Activated CD4-positive, alpha-beta T cell treated with anti-CD3 and anti-CD28 coated beads, Interleukin-2, amount 10 ng/mL, durations not matched to agents 24 days and 14 days (primary cell): ENCODE data around the gene TGFB1I1. TPM values are rescaled to one million over a fixed set of nuclear protein-coding genes. Genes with fewer than 3 reads are reported as not detected.
"Not testable (repeated sequence)": the region's sequence is repeated elsewhere in the genome, so short reads cannot be mapped to it uniquely, and the experiment has no call there.

Source experiments
- DNase-seq: peaks from one replicate; pipeline ENCODE4 v3.0.0; 2022
- H3K27ac Mint-ChIP-seq: one replicate; pipeline ENCODE4 v1.8.0; 2022; ENCODE audit warnings: mild to moderate bottlenecking, mixed read lengths
- H3K27me3 Mint-ChIP-seq: one replicate; pipeline ENCODE4 v1.8.0; 2022; ENCODE audit warnings: mixed read lengths
- H3K36me3 Mint-ChIP-seq: one replicate; pipeline ENCODE4 v1.8.0; 2022; ENCODE audit warnings: low read depth, mild to moderate bottlenecking, mixed read lengths
- H3K4me1 Mint-ChIP-seq: one replicate; pipeline ENCODE4 v1.8.0; 2021; ENCODE audit warnings: mixed read lengths
- H3K4me3 Mint-ChIP-seq: one replicate; pipeline ENCODE4 v1.8.0; 2022; ENCODE audit warnings: mild to moderate bottlenecking, moderate library complexity, mixed read lengths
- H3K9me3 Mint-ChIP-seq: one replicate; pipeline ENCODE4 v1.8.0; 2021; ENCODE audit warnings: mixed read lengths
- intact Hi-C: fragments of 100-400 bp; cut with micrococcal nuclease; formaldehyde crosslinking; loops from one replicate; pipeline ENCODE4 v1.15.1; 2023
- total RNA-seq: library from RNA; stranded (reverse); gene quantifications from 2 replicates; pipeline ENCODE4 v1.2.3, GENCODE V29; 2022

The TGFB1I1 gene
- total RNA-seq, 1 donor from 2014 or later, result 0.49 TPM

DNA sequence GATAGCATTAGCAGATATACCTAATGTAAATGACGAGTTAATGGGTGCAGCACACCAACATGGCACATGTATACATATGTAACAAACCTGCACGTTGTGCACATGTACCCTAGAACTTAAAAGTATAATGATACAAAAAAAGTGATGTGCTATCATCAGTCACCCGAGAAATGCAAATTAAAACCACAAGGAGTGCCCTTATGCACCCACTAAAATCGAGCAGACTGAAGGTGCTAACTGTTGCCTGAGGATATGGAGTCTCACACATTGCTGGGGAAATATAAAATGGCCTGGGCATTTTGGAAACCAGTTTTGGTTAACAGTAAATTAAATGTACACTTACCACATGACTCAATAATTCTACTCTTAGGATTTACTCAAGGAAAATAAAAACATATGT is 32.9 kb upstream of the TGFB1I1 start:
- H3K9me3 Mint-ChIP-seq, DNase-seq, H3K27ac Mint-ChIP-seq, intact Hi-C loops, H3K4me3 Mint-ChIP-seq, H3K36me3 Mint-ChIP-seq, H3K27me3 Mint-ChIP-seq: not testable (repeated sequence)
- H3K4me1 Mint-ChIP-seq, result peaks cover 21% of the 10 kb centered on the region

DNA sequence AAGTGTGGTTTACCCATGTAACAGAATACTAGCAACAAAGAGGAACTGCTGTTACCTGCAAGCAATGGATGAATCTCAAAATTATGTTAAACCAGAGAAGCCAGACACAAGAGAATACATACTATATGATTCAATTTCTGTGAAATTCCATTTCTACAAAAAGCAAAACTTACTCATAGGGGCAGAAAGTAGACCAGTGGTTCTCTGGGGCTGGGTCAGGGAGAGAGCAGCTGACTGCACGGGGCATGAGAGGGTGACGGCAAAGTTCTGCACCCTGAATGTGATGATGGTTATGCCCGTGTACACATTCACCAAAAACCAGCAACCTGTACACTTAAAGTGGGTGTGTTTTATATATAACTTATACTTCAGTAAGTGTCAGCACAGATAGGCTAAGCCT is 32.4 kb upstream of the TGFB1I1 start:
- DNase-seq, result no peak
- no peaks in the 10 kb centered on the region for H3K36me3 Mint-ChIP-seq
- intact Hi-C loops, result no loop called here
- no peak overlapping the region for H3K4me3 Mint-ChIP-seq
- H3K27ac Mint-ChIP-seq, result peak overlapping the region; percentile 20
- peaks cover 21% of the 10 kb centered on the region for H3K4me1 Mint-ChIP-seq
- H3K27me3 Mint-ChIP-seq, result peaks cover 5% of the 10 kb centered on the region
- no peaks in the 10 kb centered on the region for H3K9me3 Mint-ChIP-seq

DNA sequence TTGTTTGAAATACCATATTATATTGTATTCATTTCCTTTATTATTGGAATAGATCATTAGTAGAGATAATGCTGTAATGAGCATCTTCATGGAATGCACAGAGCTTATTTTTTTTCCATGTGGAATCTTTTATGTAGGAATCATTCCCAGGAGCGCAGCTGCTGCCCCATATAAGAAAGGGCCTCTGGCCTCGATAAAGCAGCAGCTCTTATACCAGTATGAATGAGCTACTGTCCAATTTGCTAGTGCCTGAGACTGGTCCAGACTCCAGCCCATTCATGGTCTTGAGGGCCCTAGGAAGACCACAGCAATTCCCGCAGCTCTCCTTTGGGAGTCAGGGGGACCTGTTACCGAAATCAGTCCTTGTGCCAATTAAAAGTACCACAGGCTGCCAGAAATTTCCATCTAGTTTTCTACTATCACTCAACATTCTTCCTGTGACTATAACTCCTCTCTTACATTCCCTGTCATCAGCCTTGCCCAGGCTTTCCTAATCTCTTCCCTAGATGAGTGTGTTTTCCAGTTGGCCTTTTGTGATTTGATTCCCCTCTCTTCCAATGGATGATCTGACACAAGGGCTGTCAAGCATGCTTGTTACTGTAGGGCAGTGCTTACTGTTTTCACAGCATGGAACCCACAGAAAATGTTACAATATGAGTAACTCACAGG is 31.3 kb upstream of the TGFB1I1 start:
- DNase-seq, result no peak
- intact Hi-C loops, result loop anchor here (5.0 kb wide), 1 partner anchor 453 kb away; the partner anchor contains the start of gene HSD3B7
- Mint-ChIP-seq H3K4me1 (peaks cover 21% of the 10 kb centered on the region), H3K27ac (no peak overlapping the region), H3K9me3 (no peaks in the 10 kb centered on the region), H3K27me3 (peaks cover 5% of the 10 kb centered on the region), H3K4me3 (no peak overlapping the region), H3K36me3 (no peaks in the 10 kb centered on the region)

DNA sequence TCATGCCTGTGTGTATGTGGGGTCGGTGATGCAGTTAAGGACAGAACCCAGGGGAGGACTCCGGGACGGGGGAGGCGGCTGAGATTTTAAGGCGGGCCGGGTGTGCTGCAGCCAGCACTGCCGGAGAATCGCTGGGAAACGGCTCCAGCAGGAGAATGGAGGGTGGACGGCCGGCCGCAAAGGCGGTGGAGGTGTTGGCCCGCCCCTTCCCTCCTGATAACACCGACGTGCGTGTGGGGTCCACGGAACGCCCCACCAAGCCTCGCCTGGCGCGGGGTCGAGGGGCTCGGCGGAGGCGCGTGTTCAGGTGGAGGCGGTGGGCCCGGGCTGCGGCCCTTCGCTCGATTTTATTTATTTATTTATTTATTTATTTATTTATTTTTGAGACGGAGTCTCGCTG is 30.0 kb upstream of the TGFB1I1 start:
- peak overlapping the region; percentile 79 for H3K27ac Mint-ChIP-seq
- no peak for DNase-seq
- H3K4me1 Mint-ChIP-seq, result peaks cover 24% of the 10 kb centered on the region
- peaks cover 5% of the 10 kb centered on the region for H3K27me3 Mint-ChIP-seq
- H3K4me3 Mint-ChIP-seq, result peak overlapping the region; percentile 98
- H3K36me3 Mint-ChIP-seq, result peaks cover 3% of the 10 kb centered on the region
- no peaks in the 10 kb centered on the region for H3K9me3 Mint-ChIP-seq
- intact Hi-C loops, result loop anchor here (2.0 to 5.0 kb wide), 2 partner anchors 239 to 455 kb away; partner anchors contain the start of genes HSD3B7 and PYCARD

DNA sequence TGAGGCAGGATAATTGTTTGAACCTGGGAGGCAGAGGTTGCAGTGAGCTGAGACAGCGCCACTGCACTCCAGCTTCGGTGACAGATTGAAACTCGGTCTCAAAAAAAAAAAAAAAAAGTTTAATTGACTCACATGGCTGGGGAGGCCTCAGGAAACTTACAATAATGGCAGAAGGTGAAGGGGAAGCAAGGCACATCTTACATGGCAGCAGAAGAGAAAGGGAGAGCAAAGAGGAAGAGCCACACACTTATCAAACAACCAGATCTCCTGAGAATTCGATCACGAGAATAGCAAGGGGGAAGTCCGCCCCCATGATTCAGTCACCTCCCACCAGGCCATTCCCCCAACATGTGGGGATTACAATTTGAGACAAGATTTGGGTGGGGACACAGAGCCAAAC is 26.0 kb upstream of the TGFB1I1 start:
- H3K4me3 Mint-ChIP-seq, intact Hi-C loops, H3K27me3 Mint-ChIP-seq, H3K36me3 Mint-ChIP-seq, DNase-seq, H3K9me3 Mint-ChIP-seq, H3K27ac Mint-ChIP-seq: not testable (repeated sequence)
- H3K4me1 Mint-ChIP-seq, result peaks cover 11% of the 10 kb centered on the region

DNA sequence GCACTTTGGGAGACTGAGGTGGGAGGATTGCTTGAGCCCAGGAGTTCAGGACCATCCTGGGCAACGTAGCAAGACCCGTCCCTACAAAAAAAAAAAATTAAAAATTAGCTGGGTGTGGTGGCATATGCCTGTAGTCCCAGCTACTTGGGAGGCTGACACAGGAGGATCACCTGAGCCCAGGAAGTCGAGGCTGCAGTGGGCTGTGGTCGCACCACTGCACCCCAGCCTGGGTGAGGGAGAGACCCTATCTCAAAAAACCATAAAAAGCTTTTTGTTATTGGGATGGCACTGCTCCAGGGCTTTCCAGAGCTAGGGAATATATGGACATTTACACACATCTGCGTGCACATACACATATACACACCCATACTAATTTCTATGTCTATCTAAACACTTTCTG is 20.8 kb upstream of the TGFB1I1 start:
- intact Hi-C loops, result loop anchor here (10.0 kb wide), 1 partner anchor 346 kb away; the partner anchor contains the start of gene BCKDK
- no peaks in the 10 kb centered on the region for H3K27me3 Mint-ChIP-seq

DNA sequence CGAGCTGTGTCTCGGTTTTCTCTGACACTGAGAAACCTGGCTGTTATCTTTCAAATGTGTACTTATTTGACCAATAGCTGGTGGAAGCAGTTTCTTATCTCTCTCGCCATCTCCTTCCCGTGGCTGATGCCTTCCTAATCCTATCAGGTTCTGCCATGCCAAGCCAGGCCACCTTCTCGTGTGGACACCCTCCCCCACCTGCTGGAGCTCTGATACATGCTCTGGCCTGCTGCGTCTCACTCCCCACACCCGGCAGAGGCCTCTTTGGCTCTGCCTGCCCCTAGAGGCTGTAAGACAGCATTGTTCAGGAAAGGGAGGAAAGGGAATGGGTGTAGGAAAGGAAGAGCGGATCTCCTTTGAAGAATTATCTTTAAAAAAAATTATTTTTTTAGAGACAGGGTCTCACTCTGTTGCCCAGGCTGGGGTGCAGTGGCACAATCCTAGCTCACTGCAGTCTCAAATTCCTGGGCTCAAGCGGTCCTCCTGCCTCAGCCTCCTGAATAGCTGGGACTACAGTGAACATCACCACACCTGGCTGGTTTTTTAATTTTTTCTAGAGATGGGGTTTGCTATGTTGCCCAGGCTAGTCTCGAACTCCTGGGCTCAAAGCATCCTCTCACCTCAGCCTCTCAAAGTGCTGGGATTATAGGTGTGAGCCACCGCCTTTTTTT is 20.1 kb upstream of the TGFB1I1 start:
- Mint-ChIP-seq H3K36me3 (peaks cover 12% of the 10 kb centered on the region), H3K27me3 (no peaks in the 10 kb centered on the region), H3K4me3 (no peak overlapping the region), H3K4me1 (peaks cover 23% of the 10 kb centered on the region), H3K27ac (no peak overlapping the region), H3K9me3 (no peaks in the 10 kb centered on the region)
- intact Hi-C loops, result loop anchor here (10.0 kb wide), 1 partner anchor 347 kb away; the partner anchor contains the start of gene BCKDK
- DNase-seq, result peak; percentile 57

More for the DNA sequence above, 20.8 kb upstream of the TGFB1I1 start:
- Mint-ChIP-seq H3K27ac (no peak overlapping the region), H3K9me3 (no peaks in the 10 kb centered on the region), H3K4me1 (peaks cover 21% of the 10 kb centered on the region), H3K36me3 (peaks cover 10% of the 10 kb centered on the region), H3K4me3 (no peak overlapping the region)
- DNase-seq, result no peak

DNA sequence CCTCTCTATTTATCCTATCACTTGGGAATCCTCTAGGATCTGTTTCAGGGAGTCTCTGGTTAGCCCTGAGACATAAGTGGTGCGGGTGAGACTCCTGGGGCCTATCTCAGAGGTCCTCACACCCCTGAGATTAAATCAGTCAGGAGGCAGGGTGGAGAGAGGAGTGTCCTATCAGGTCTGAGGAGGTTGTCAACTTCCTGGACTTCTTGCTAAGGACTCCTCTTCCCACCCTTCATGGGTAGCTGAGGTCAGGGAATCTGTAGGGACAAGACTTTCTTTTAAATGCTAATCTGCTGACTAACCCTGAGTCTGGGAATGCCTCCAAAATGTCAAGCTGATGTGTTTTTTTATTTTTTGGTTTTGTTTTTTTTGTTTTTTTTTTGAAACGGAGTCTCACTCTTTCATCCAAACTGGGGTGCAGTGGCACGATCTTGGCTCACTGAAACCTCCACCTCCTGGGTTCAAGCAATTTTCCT is 19.3 kb upstream of the TGFB1I1 start:
- peak; percentile 53 for DNase-seq
- Mint-ChIP-seq H3K9me3 (no peaks in the 10 kb centered on the region), H3K4me1 (peaks cover 23% of the 10 kb centered on the region), H3K27ac (no peak overlapping the region), H3K36me3 (peaks cover 15% of the 10 kb centered on the region), H3K27me3 (no peaks in the 10 kb centered on the region), H3K4me3 (no peak overlapping the region)
- intact Hi-C loops, result loop anchor here (10.0 kb wide), 1 partner anchor 348 kb away; the partner anchor contains the start of gene BCKDK

DNA sequence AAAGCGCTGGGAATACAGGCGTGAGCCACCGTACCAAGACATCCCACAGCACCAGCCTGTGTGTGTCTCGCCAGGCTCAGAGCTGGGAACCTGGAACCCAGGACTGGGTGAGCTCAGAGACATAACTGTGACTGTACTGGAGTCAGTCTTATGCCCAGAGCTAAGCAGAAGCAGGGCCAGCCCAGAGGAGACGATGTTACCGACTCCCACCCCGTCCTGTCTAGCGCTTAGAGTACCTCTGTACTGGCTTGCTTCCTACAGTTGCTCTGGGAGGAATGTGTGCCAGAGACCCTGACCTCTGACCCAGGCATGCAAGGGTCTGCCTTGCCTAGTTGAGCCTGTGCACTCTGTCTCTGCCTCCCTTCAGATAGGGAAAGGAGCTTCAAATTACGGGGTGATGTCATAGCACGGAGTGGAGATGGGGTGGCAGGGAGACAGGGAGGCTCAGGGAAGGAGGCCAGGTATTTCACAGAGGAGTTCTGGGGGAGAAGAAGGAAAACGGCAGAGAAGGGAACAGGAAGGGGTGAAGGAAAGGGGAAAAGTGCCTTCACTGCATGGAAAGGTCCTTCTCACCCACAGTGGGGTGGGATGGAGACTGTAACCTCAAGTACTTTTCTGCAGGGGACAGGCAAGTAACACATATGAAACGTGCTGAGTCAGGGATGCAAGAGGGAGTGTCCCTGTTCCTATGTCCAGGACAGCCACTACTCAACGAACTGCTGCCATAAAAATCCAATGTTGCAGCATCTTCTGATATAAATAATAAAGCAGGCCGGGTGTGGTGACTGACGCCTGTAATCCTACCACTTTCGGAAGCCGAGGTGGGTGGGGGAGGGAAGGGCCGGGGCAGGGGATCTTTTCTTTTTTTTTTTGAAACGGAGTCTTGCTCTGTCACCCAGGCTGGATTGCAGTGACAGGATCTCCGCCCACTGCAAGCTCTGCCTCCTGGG is 18.4 kb upstream of the TGFB1I1 start:
- Mint-ChIP-seq H3K36me3 (peaks cover 21% of the 10 kb centered on the region), H3K4me3 (no peak overlapping the region), H3K27ac (no peak overlapping the region), H3K9me3 (no peaks in the 10 kb centered on the region), H3K27me3 (no peaks in the 10 kb centered on the region), H3K4me1 (peaks cover 27% of the 10 kb centered on the region)
- peak; percentile 55 for DNase-seq
- intact Hi-C loops, result loop anchor here (10.0 kb wide), 1 partner anchor 349 kb away; the partner anchor contains the start of gene BCKDK

DNA sequence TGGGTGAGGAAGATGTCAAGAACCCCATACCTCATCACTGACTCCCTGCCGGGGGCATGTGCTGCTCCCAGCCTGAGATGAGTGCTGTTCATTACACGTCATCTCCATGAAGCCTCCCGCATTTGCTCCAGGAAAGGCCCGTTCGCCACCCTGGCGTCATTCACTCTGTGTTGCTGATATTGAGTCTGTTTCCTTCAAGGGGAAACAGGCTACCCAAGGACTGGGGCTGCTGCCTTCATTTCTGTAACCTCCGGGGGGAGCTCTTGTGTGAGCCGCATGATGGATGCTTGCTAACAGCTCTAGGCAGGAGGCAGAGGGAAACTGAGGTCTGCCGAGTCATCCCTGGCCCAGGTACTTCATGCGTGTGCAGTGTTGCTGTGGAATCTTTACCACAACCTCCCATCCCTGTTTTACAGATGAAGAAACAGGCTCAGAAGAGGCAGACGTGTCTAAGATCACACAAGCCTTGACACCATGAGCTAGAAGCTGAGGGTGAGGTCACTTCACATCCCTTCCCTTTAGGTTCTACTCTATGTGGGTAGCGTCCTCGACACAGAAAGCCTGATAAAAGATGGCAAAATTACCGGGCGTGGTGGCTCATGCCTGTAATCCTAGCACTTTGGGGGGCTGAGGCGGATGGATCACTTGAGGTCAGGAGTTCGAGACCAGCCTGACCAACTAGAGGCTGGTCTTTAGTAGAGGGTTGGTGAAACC is 16.2 kb upstream of the TGFB1I1 start:
- peaks cover 21% of the 10 kb centered on the region for H3K36me3 Mint-ChIP-seq
- peak; percentile 78 for DNase-seq
- peak overlapping the region; percentile 63 for H3K4me3 Mint-ChIP-seq
- peak overlapping the region; percentile 32 for H3K27ac Mint-ChIP-seq
- H3K9me3 Mint-ChIP-seq, result no peaks in the 10 kb centered on the region
- H3K27me3 Mint-ChIP-seq, result no peaks in the 10 kb centered on the region
- intact Hi-C loops, result loop anchor here (10.0 kb wide), 1 partner anchor 351 kb away; the partner anchor contains the start of gene BCKDK
- peaks cover 34% of the 10 kb centered on the region for H3K4me1 Mint-ChIP-seq

DNA sequence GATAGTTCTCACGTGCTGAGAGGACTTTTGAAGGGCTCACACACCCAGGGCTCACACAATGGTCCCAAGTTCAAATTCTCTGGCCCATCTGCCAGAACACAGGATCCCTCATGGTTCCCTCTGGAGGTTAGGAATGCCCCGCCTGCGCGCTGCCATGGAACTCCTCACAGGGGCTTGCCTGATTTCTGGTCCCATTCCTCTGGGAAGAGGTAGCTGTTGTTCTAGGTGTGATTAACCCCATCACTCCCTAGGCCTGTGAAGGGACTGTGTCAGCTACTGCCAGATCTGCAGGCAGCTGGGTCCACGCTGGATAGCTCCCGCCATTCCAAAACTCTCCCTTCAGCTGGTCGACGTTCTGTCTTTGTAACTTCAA is 15.0 kb upstream of the TGFB1I1 start:
- Mint-ChIP-seq H3K27me3 (no peaks in the 10 kb centered on the region), H3K4me1 (peaks cover 34% of the 10 kb centered on the region), H3K27ac (no peak overlapping the region), H3K9me3 (no peaks in the 10 kb centered on the region), H3K4me3 (peak overlapping the region; percentile 95), H3K36me3 (peaks cover 21% of the 10 kb centered on the region)
- intact Hi-C loops, result loop anchor here (10.0 kb wide), 1 partner anchor 352 kb away; the partner anchor contains the start of gene BCKDK
- DNase-seq, result no peak

DNA sequence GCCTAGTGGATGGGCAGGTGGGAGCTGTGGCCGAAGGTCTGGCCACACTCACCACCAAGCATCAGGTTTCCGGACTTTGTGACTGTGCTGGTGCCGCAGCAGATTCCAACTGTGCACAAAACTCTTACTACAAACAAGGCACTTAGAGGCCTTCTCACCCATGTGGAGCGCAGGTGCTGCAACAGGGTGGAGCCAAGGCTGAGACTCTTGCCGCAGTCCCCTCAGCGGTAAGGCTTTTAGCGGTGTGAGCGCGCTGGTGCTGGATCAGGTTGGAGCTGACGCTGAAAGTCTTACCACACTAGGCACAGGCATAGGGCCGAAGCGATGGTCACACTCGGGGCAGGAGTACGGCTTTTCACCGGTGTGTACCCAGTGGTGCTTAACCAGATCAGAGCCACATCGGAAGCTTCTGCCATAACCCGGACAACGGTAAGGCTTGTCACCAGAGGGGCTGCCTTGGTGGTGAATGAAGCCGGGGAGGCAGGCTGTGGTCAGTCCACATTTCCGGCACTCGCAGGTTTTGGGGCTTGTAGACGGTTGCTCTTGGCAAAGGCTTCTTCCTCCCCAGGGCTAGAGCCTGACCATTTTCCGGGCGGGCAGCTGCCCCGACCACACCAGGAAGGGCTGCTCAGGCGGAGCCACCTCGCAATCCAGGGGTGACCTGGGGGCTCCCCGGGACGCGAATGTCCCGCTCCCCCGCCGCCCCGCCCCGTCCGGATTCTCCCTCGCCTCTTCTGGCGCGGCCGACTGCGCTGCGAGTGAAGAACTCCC is 13.7 kb upstream of the TGFB1I1 start:
- intact Hi-C loops, result loop anchor here (1.0 to 10.0 kb wide), 3 partner anchors 15 to 353 kb away; partner anchors contain the start of gene BCKDK
- Mint-ChIP-seq H3K4me1 (peaks cover 32% of the 10 kb centered on the region), H3K27ac (peak overlapping the region; percentile 98), H3K36me3 (peaks cover 25% of the 10 kb centered on the region), H3K27me3 (no peaks in the 10 kb centered on the region), H3K9me3 (no peaks in the 10 kb centered on the region), H3K4me3 (peak overlapping the region; percentile 95)
- DNase-seq, result peak; percentile 89
